ENCODE measurements around the gene NDP.

Gene NDP

GRCh38 chrX:43998374-43998773, 25.2 kb upstream of the NDP start:
- no peaks in the 10 kb centered on the region for H3K27me3 ChIP-seq (ENCODE audit: insufficient read depth, low read length)
- no peak overlapping the region for H3K9ac ChIP-seq (ENCODE audit: low read length)
- no peak overlapping the region for H3K4me3 ChIP-seq (ENCODE audit: low read depth, low read length, poor library complexity, severe bottlenecking)
- H3K79me2 ChIP-seq (ENCODE audit: insufficient read depth, low read length): no peaks in the 10 kb centered on the region
- H2AFZ ChIP-seq (ENCODE audit: low read length): no peak overlapping the region
- H3K27ac ChIP-seq (ENCODE audit: low read depth, low read length, poor library complexity, severe bottlenecking): no peak overlapping the region
- no peaks in the 10 kb centered on the region for H3K9me3 ChIP-seq (ENCODE audit: low read length)
- H3K4me1 ChIP-seq (ENCODE audit: insufficient read depth, low read length, severe bottlenecking): no peaks in the 10 kb centered on the region
- no peak for TF ChIP-seq EZH2 (IDR thresholded peaks at IDR 0.05; ENCODE audit: borderline replicate concordance, low read length)
- no peak for TF ChIP-seq CTCF (IDR thresholded peaks at IDR 0.05; ENCODE audit: low read length)
- H3F3A ChIP-seq (ENCODE audit: insufficient read depth, low read length): no peaks in the 10 kb centered on the region
- no peaks in the 10 kb centered on the region for H4K20me1 ChIP-seq (ENCODE audit: insufficient read depth, low read length)
- H3K4me2 ChIP-seq (ENCODE audit: low read length): no peak overlapping the region
- no peaks in the 10 kb centered on the region for H3K9me2 ChIP-seq (ENCODE audit: low read depth, low read length)
- no peaks in the 10 kb centered on the region for H3K36me3 ChIP-seq (ENCODE audit: insufficient read depth, low read length)

- Histone ChIP-seq H3K9me3 (ENCODE audit: low read length) (no peaks in the 10 kb centered on the region), H4K20me1 (ENCODE audit: insufficient read depth, low read length) (no peaks in the 10 kb centered on the region), H3K79me2 (ENCODE audit: insufficient read depth, low read length) (no peaks in the 10 kb centered on the region), H3K27me3 (ENCODE audit: insufficient read depth, low read length) (no peaks in the 10 kb centered on the region), H2AFZ (ENCODE audit: low read length) (no peak overlapping the region), H3K27ac (ENCODE audit: low read depth, low read length, poor library complexity, severe bottlenecking) (no peak overlapping the region), H3K9me2 (ENCODE audit: low read depth, low read length) (no peaks in the 10 kb centered on the region), H3F3A (ENCODE audit: insufficient read depth, low read length) (no peaks in the 10 kb centered on the region), H3K9ac (ENCODE audit: low read length) (no peak overlapping the region), H3K36me3 (ENCODE audit: insufficient read depth, low read length) (no peaks in the 10 kb centered on the region), H3K4me2 (ENCODE audit: low read length) (no peak overlapping the region), H3K4me3 (ENCODE audit: low read depth, low read length, poor library complexity, severe bottlenecking) (no peak overlapping the region), H3K4me1 (ENCODE audit: insufficient read depth, low read length, severe bottlenecking) (no peaks in the 10 kb centered on the region)
- no peak for TF ChIP-seq CTCF (IDR thresholded peaks at IDR 0.05; ENCODE audit: low read length)
- TF ChIP-seq EZH2 (IDR thresholded peaks at IDR 0.05; ENCODE audit: borderline replicate concordance, low read length): no peak
Observed at GRCh38 chrX:43996491-43996890, 23.3 kb upstream of the NDP start.

- H3F3A ChIP-seq (ENCODE audit: insufficient read depth, low read length): no peaks in the 10 kb centered on the region
- no peak for TF ChIP-seq EZH2 (IDR thresholded peaks at IDR 0.05; ENCODE audit: borderline replicate concordance, low read length)
- no peak for TF ChIP-seq CTCF (IDR thresholded peaks at IDR 0.05; ENCODE audit: low read length)
- no peaks in the 10 kb centered on the region for H3K79me2 ChIP-seq (ENCODE audit: insufficient read depth, low read length)
- no peaks in the 10 kb centered on the region for H3K9me2 ChIP-seq (ENCODE audit: low read depth, low read length)
- no peak overlapping the region for H2AFZ ChIP-seq (ENCODE audit: low read length)
- no peaks in the 10 kb centered on the region for H4K20me1 ChIP-seq (ENCODE audit: insufficient read depth, low read length)
- H3K9me3 ChIP-seq (ENCODE audit: low read length): no peaks in the 10 kb centered on the region
- no peaks in the 10 kb centered on the region for H3K4me1 ChIP-seq (ENCODE audit: insufficient read depth, low read length, severe bottlenecking)
- no peaks in the 10 kb centered on the region for H3K27me3 ChIP-seq (ENCODE audit: insufficient read depth, low read length)
- no peaks in the 10 kb centered on the region for H3K36me3 ChIP-seq (ENCODE audit: insufficient read depth, low read length)
- H3K9ac ChIP-seq (ENCODE audit: low read length): no peak overlapping the region
- no peak overlapping the region for H3K4me2 ChIP-seq (ENCODE audit: low read length)
- no peak overlapping the region for H3K27ac ChIP-seq (ENCODE audit: low read depth, low read length, poor library complexity, severe bottlenecking)
- no peak overlapping the region for H3K4me3 ChIP-seq (ENCODE audit: low read depth, low read length, poor library complexity, severe bottlenecking)
Observed at GRCh38 chrX:43986083-43986482, 12.9 kb upstream of the NDP start.
